NCI-H748 (cell line): ENCODE data around the gene VWA7.

Source experiments
- DNase-seq: peaks from one replicate; lab custom pipeline; 2025; ENCODE audit not compliant: unreplicated experiment; lab: John Stamatoyannopoulos, UW

The VWA7 gene

DNA sequence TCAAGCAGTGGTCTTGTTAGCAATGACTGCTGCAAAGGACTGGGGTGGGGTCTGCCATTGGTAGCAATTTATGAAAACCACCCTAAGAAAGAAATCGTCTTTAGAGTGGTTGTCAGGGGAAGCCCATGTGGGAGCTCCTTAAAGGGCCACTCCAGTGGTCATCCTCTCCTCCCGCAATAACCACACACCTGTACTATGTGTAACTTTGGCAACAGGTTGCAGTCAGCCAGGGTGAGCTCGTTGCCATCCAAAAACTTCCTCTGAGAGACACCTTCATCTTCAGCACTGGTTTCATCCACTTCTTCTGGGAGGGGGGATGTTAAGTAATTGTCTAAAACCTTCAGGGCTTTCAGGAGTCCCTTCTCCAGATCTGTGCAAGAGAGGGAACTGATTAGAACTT, 45.1 kb downstream of the VWA7 start:
- no peak for DNase-seq

- DNase-seq: no peak
These were observed 46.5 kb downstream of the VWA7 start for GRCh38 chr6:31730631-31731086.

GRCh38 chr6:31729979-31730630, 47.0 kb downstream of the VWA7 start:
- peak; percentile 90 for DNase-seq

- peak; percentile 92 for DNase-seq
These were observed 47.6 kb downstream of the VWA7 start for GRCh38 chr6:31729515-31729978.

GRCh38 chr6:31728767-31729514, 48.2 kb downstream of the VWA7 start, which contains the start of gene DDAH2:
TSS of gene DDAH2 (minus strand) at chr6:31729299. CDS start at chr6:31729161, 138 bp downstream.
- DNase-seq: no peak

- no peak for DNase-seq
These were observed 49.1 kb downstream of the VWA7 start for GRCh38 chr6:31727717-31728671.

DNA sequence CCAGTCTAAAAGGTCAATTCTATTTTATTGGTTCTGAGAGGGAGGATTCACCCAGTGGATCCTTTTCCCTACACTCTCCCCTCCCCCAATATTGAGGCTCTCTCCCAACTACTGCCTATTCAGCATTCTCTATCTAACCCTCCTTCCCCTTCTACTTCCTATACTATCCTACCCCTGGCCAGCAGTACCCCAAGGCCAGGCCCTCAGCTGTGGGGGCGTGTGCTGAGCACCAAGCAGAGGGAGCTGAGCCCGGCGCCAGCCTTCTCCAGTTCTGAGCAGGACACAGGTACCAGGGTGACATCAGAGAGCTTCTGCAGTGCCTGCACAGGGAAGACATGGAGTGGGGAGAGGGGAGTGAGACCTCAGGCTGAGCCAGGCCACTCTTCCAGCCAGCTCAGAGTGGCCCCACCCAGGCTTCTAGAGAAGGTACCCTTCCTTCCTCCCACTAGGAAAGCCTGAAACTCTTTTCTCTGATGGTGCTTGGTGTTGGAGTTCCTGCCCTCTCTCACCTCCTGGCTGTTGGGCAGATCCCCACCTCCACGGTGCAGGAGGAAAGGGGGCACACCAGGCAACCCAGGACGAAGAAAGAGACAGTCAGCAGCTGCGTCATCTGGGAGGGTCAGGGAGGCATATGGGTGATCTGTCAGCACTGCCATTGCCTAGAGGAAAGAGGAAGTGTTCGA, 50.0 kb downstream of the VWA7 start:
- DNase-seq: no peak

GRCh38 chr6:31725502-31726350, 51.4 kb downstream of the VWA7 start:
- DNase-seq: no peak

DNA sequence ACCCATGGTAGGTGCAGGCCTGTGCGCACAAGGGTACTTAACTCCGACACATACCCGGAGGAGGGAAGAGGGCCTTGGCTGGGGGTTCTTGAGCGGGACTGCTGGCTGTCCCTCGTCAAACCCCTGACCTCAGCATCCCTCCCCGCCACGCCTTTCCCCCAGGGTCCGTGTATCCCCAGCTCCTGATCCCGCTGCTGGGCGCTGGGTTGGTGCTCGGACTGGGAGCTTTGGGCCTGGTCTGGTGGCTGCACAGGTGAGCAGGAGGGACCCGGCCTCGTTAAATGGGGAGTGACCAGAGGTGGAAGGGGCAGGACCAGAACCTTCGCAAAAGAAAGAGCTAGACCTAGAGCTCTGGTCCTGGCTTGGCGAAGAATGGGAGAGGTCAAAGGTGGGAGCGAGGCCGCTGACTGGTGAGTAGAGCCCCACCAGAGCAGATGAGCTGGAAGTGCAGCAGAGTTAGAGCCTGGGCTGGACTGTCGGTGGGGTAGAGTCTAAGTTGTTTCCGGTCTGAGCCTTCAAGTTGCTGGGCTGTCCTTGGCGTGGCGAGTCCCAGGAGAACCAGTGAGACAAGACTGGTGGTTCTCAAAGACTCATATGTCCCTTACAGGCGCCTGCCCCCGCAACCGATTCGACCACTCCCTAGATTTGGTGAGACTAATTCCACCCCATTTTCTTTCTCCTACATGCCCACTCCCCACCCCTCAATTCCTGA, 53.0 kb downstream of the VWA7 start:
- DNase-seq: no peak

- no peak for DNase-seq
These were observed 53.7 kb downstream of the VWA7 start, which contains the start of gene MPIG6B for GRCh38 chr6:31723245-31723979. TSS of gene MPIG6B (plus strand) at chr6:31723373. CDS start at chr6:31723384, 11 bp downstream.

DNA sequence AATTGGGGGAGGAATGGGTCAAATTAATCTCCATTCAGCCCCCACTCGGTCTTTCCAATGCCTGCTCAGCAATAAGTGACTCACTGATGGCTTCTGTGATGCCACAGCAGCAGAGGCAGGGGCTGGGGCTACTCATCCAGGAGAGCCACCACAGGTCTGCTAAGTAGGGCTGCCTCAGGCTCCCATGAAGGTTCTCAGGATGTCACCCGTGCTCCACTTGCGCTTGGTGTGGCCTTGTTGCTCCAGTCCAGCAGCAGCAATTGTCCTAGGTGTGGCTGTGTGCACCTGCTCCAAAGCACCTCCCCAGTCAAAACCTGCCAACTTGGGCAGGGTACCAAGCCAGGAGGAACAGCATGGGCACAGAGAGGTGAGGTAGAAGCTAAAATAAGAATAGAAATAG, 55.0 kb downstream of the VWA7 start:
- DNase-seq: no peak

DNA sequence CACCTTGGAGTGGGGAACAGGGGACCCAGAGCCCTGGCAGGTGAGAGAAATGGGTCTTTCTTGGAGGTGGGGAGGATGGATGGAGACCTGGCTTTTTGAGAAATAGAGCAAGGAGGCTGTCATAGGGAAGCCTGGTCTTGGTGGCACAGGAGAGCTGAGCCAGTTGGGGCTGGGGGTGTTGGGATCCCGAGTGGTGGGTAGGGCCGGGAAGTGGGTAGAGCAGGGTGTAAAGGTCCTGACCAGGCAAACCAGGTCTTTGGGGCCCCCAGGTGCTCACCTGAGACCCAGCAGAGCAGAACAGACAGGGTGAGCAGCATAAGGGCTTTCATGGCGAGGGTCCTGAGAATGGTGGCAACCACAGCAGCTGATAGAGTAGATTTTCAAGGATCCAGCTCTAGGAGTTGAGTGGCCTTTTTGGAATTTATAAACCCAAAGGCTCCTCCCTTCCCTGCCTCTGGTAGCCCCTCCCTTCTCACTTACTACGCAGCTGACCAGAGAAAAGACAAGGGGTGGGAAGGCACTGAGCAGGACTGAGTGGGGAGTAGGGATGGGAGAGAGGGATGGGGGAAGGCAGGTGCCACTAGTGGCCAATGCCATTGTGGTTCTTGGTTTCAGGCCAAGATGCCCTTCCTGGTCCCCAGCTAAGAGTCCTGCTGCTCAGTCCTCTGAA, 55.6 kb downstream of the VWA7 start, which contains the start of gene LY6G6C:
Gene LY6G6C, minus strand, starts transcription at position 396 of the 670 bp plus-strand sequence. Its CDS starts 67 bp downstream, at position 329.
- no peak for DNase-seq

- DNase-seq: no peak
These were observed 56.8 kb downstream of the VWA7 start for GRCh38 chr6:31720196-31720770.

- no peak for DNase-seq
These were observed 58.1 kb downstream of the VWA7 start for GRCh38 chr6:31719001-31719400.

- DNase-seq: peak; percentile 96
These were observed 58.9 kb downstream of the VWA7 start for GRCh38 chr6:31718265-31718664.

DNA sequence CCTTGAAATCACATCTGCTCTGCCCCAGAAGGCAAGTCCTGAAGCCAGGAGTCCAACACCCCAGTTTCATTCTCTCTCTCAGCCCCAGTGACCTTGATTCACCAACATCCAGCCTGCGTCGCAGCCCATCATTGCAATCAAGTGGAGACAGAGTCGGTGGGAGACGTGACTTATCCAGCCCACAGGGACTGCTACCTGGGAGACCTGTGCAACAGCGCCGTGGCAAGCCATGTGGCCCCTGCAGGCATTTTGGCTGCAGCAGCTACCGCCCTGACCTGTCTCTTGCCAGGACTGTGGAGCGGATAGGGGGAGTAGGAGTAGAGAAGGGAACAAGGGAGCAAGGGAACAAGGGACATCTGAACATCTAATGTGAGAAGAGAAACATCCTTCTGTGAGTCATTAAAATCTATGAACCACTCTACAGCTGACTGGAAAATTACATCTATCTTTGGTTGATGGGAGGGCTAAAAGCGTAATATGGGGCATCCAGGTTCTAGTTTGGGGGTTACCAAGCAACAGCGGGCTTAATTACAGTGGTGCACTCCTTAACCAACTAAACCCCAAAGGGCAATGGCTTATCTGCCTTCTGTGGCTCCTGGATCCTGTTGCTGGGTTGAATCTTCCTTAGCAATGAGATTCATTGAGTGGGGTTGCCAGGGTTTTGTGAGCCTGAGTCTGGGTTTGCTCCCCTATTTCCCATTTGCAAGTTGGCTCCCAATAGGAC, 59.5 kb downstream of the VWA7 start:
- peak; percentile 54 for DNase-seq
